HepG2 (cell line): ENCODE data around the gene LENEP. TPM values are rescaled to one million over a fixed set of nuclear protein-coding genes. Genes with fewer than 3 reads are reported as not detected.
A peak's percentile ranks its signal among the peaks of the same experiment; 100 is the strongest.

ENCODE experiments used
- FLYWCH1 ChIP-seq: sonication (generic); formaldehyde crosslinking; IDR thresholded peaks from 2 replicates; pipeline ENCODE4 v1.8.1; 2023; ENCODE audit warnings: mild to moderate bottlenecking, missing genetic modification reagents
- HOXD1 ChIP-seq: sonication (generic); formaldehyde crosslinking; IDR thresholded peaks from 2 replicates; pipeline ENCODE4 v1.5.0; 2020; ENCODE audit warnings: missing genetic modification reagents
- ISL2 ChIP-seq: sonication (generic); formaldehyde crosslinking; IDR thresholded peaks from 2 replicates; pipeline ENCODE4 v1.5.0; 2020; ENCODE audit warnings: missing genetic modification reagents
- MBNL3 ChIP-seq: fragments of 250-450 bp; sonication (Bioruptor Pico); conservative IDR thresholded peaks from 2 replicates; pipeline ENCODE4 v1.8.0; 2022; ENCODE audit warnings: mild to moderate bottlenecking, inconsistent platforms
- MTF2 ChIP-seq: sonication (generic); formaldehyde crosslinking; IDR thresholded peaks from 2 replicates; pipeline ENCODE4 v1.5.0; 2020; ENCODE audit warnings: missing genetic modification reagents, borderline replicate concordance
- NCOA2 ChIP-seq: sonication (generic); formaldehyde crosslinking; IDR thresholded peaks from 2 replicates; pipeline ENCODE4 v1.8.0; 2022; ENCODE audit warnings: inconsistent platforms
- NPAS2 ChIP-seq: sonication (generic); formaldehyde crosslinking; IDR thresholded peaks from 2 replicates; pipeline ENCODE4 v1.8.0; 2022; ENCODE audit warnings: mild to moderate bottlenecking, missing genetic modification reagents, borderline replicate concordance
- PCBP1 ChIP-seq: fragments of 200-400 bp; formaldehyde crosslinking; IDR thresholded peaks from 2 replicates; pipeline ENCODE4 v1.6.1; 2017; ENCODE audit warnings: mild to moderate bottlenecking, low read depth, low read length, borderline replicate concordance
- PREB ChIP-seq: sonication (generic); formaldehyde crosslinking; IDR thresholded peaks from 2 replicates; pipeline ENCODE4 v1.4.0; 2020; ENCODE audit warnings: missing genetic modification reagents
- RAD51 ChIP-seq: fragments of 450-650 bp; IDR thresholded peaks from 2 replicates; pipeline ENCODE4 v1.6.1; 2016; ENCODE audit warnings: borderline replicate concordance
- SALL1 ChIP-seq: sonication (generic); formaldehyde crosslinking; IDR thresholded peaks from 2 replicates; pipeline ENCODE4 v1.8.0; 2022; ENCODE audit warnings: mild to moderate bottlenecking, missing genetic modification reagents
- TCF7L2 ChIP-seq: IDR thresholded peaks from 2 replicates; pipeline ENCODE4 v1.6.1; 2011; ENCODE audit warnings: mild to moderate bottlenecking, low read depth, low read length, moderate library complexity
- TOPORS ChIP-seq: sonication (generic); formaldehyde crosslinking; IDR thresholded peaks from 2 replicates; pipeline ENCODE4 v1.8.0; 2023; ENCODE audit warnings: mild to moderate bottlenecking, missing genetic modification reagents
- XRCC5 ChIP-seq: fragments of 200-400 bp; formaldehyde crosslinking; optimal IDR thresholded peaks from 2 replicates; pipeline ENCODE3; 2017; ENCODE audit warnings: mild to moderate bottlenecking, low read length
- ZBTB1 ChIP-seq: sonication (generic); formaldehyde crosslinking; IDR thresholded peaks from 2 replicates; pipeline ENCODE4 v1.4.0; 2020; ENCODE audit warnings: missing genetic modification reagents, borderline replicate concordance
- ZBTB7A ChIP-seq: sonication (generic); formaldehyde crosslinking; IDR thresholded peaks from 2 replicates; pipeline ENCODE4 v1.8.0; 2022; ENCODE audit warnings: mild to moderate bottlenecking, missing genetic modification reagents
- ZFP1 ChIP-seq: IDR thresholded peaks from 2 replicates; pipeline ENCODE4 v1.6.1; 2016
- ZFP41 ChIP-seq: sonication (generic); formaldehyde crosslinking; IDR thresholded peaks from 2 replicates; pipeline ENCODE4 v1.4.0; 2020; ENCODE audit warnings: mild to moderate bottlenecking, missing genetic modification reagents, borderline replicate concordance
- ZNF17 ChIP-seq: sonication (generic); formaldehyde crosslinking; IDR thresholded peaks from 2 replicates; pipeline ENCODE4 v1.5.0; 2020; ENCODE audit warnings: mild to moderate bottlenecking, missing genetic modification reagents
- ZNF33B ChIP-seq: sonication (generic); formaldehyde crosslinking; IDR thresholded peaks from 2 replicates; pipeline ENCODE4 v1.5.1; 2020; ENCODE audit warnings: mild to moderate bottlenecking, missing genetic modification reagents
- ZNF512 ChIP-seq: sonication (generic); formaldehyde crosslinking; IDR thresholded peaks from 2 replicates; pipeline ENCODE4 v1.4.0; 2020; ENCODE audit warnings: mild to moderate bottlenecking, missing genetic modification reagents
- ZNF547 ChIP-seq: sonication (generic); formaldehyde crosslinking; IDR thresholded peaks from 2 replicates; pipeline ENCODE4 v1.5.1; 2020; ENCODE audit warnings: mild to moderate bottlenecking, missing genetic modification reagents
- ZNF563 ChIP-seq: sonication (generic); formaldehyde crosslinking; IDR thresholded peaks from 2 replicates; pipeline ENCODE4 v1.8.0; 2022; ENCODE audit warnings: mild to moderate bottlenecking, moderate library complexity, missing genetic modification reagents
- ZNF574 ChIP-seq: sonication (generic); formaldehyde crosslinking; IDR thresholded peaks from 2 replicates; pipeline ENCODE4 v1.4.0; 2020; ENCODE audit warnings: missing genetic modification reagents
- ZNF589 ChIP-seq: sonication (generic); formaldehyde crosslinking; conservative IDR thresholded peaks from 2 replicates; pipeline ENCODE4 v1.8.0; 2022; ENCODE audit warnings: mild to moderate bottlenecking, moderate library complexity, missing genetic modification reagents
- ZNF839 ChIP-seq: sonication (generic); formaldehyde crosslinking; IDR thresholded peaks from 2 replicates; pipeline ENCODE4 v1.4.0; 2020; ENCODE audit warnings: missing genetic modification reagents, mild to moderate bottlenecking, borderline replicate concordance
- ZSCAN12 ChIP-seq: sonication (generic); formaldehyde crosslinking; IDR thresholded peaks from 2 replicates; pipeline ENCODE4 v1.9.0; 2021; ENCODE audit warnings: mild to moderate bottlenecking, missing genetic modification reagents
- polyA plus RNA-seq, 8 experiments: library from polyadenylated mRNA; depleted of rRNA in 3 of 8; stranded (reverse) in 7 of 8; unstranded in 1 of 8; fragments of >200 nt; fragmentation: Illumina TruSeq in 4 of 8; extraction: Trizol in 4 of 8; gene quantifications; 2 replicates each; pipeline versions ENCODE4 v1.2.1 to v1.2.3, GENCODE V29; 2011 to 2016; ENCODE audit warnings: low read depth in 4 of 8, missing spikeins in 1 of 8, mixed read lengths in 1 of 8; ENCODE audit not compliant: insufficient read depth in 1 of 8
- total RNA-seq, 5 experiments: library from RNA; depleted of rRNA; stranded (reverse); fragments of >200 nt; fragmentation: Illumina TruSeq; extraction: Trizol; gene quantifications; 2 replicates each; pipeline ENCODE4 v1.2.3, GENCODE V29; 2016; ENCODE audit warnings: low read depth in 1 of 5

Gene LENEP
- total and polyA plus RNA-seq, 2 of the 13 experiments (the other 11 are each of a cell fraction or from before 2014, with no cell fraction given) = 0.29 TPM; not detected in 1

GRCh38 chr1:154972517-154973343 is 20.7 kb upstream of the LENEP start (continued):
- TF ChIP-seq ZNF574 (CRISPR knock-in tag) = peak; percentile 77
- TF ChIP-seq ZSCAN12 (CRISPR knock-in tag) = no peak
- TF ChIP-seq ZNF33B (CRISPR knock-in tag) = no peak
- TF ChIP-seq SALL1 (CRISPR knock-in tag) = peak; percentile 78
- TF ChIP-seq PREB (CRISPR knock-in tag) = no peak
- TF ChIP-seq RAD51 = no peak
- TF ChIP-seq ZNF17 (CRISPR knock-in tag) = no peak
- TF ChIP-seq ZNF512 (CRISPR knock-in tag) = no peak
- TF ChIP-seq ISL2 = peak; percentile 33; the same call in 1 of the 2 replicates
- TF ChIP-seq ZBTB7A (CRISPR knock-in tag) = no peak
- no peak; the same call in 1 of the 2 replicates for TF ChIP-seq ZNF547
- TF ChIP-seq XRCC5 = peak; percentile 81
- TF ChIP-seq MTF2 (CRISPR knock-in tag) = no peak
- no peak for TF ChIP-seq ZFP41 (CRISPR knock-in tag)
- TF ChIP-seq MBNL3 = no peak
- TF ChIP-seq NCOA2 = peak; percentile 75
- no peak for TF ChIP-seq TCF7L2
- no peak; the same call in 1 of the 2 replicates for TF ChIP-seq TOPORS
- TF ChIP-seq ZNF563 (CRISPR knock-in tag) = no peak
- TF ChIP-seq NPAS2 (CRISPR knock-in tag) = no peak
- no peak for TF ChIP-seq ZNF839 (CRISPR knock-in tag)
- TF ChIP-seq PCBP1 = no peak
- no peak for TF ChIP-seq ZBTB1 (CRISPR knock-in tag)
- TF ChIP-seq FLYWCH1 (CRISPR knock-in tag) = no peak
- no peak for TF ChIP-seq ZFP1 (CRISPR knock-in tag)
- TF ChIP-seq HOXD1 (CRISPR knock-in tag) = 0 out of 2 replicates have a peak, but pooled peaks have one; percentile 60
- no peak; the same call in 1 of the 2 replicates for TF ChIP-seq ZNF589 (CRISPR knock-in tag)
